ENCODE results near the gene MBP.

The MBP gene

DNA sequence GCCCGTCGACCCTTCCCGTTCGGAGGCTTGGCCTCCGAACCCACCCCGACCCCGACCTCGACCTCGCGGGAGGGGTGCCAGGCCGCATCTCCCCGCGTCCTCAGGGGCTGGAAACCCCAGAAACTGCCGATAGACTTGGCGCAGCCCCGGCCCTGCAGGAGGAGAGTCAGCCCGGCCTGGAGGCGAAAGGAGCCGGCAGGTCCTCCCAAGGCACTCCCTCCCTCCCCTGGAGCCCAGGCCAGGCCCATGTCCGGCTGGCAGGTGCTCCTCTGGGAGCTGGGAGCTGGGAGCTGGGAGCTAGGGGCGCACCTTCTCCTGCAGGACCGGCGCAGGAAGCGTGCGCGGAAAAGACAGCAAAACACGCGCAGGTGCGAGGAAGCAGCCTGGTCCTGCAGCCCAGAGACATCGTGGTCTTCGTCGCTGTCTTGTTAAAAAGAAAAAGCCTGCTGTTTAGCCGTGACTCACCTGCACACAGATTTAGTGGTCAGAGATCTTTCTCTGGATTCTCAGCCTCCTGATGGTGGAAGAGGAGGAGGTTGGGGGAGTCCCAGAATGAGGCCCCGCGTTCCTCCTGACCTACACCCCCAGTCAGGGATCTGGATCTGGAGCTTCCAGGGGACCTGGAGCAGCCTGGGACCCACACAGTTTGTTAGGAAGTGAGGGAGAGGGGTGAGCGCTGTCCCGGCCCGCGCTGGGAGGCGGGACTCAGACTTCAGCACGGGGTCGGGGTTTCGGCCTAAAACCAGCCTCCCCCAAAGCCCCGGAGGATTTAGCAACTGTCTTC is 660 bp upstream of the MBP start:
- WGBS, 2 experiments (ENCODE audit: insufficient coverage in 2 of 2), result 9 to 18% methylated on average over 32 to 35 of the region's 44 CpGs
- Histone ChIP-seq H3K4me1 (ENCODE audit: control insufficient read depth, insufficient read depth, low read length, poor library complexity, severe bottlenecking) (peaks cover 5% of the 10 kb centered on the region), H3K36me3 (ENCODE audit: control insufficient read depth, insufficient read depth, low read length) (no peaks in the 10 kb centered on the region), H3K9me3 (ENCODE audit: control insufficient read depth, low read length) (no peaks in the 10 kb centered on the region), H3K4me3 (ENCODE audit: extremely low read depth, insufficient read depth, low read length, poor library complexity, severe bottlenecking) (peak overlapping the region; percentile 48), H3K27ac (ENCODE audit: low read depth, low read length, severe bottlenecking) (no peak overlapping the region)

DNA sequence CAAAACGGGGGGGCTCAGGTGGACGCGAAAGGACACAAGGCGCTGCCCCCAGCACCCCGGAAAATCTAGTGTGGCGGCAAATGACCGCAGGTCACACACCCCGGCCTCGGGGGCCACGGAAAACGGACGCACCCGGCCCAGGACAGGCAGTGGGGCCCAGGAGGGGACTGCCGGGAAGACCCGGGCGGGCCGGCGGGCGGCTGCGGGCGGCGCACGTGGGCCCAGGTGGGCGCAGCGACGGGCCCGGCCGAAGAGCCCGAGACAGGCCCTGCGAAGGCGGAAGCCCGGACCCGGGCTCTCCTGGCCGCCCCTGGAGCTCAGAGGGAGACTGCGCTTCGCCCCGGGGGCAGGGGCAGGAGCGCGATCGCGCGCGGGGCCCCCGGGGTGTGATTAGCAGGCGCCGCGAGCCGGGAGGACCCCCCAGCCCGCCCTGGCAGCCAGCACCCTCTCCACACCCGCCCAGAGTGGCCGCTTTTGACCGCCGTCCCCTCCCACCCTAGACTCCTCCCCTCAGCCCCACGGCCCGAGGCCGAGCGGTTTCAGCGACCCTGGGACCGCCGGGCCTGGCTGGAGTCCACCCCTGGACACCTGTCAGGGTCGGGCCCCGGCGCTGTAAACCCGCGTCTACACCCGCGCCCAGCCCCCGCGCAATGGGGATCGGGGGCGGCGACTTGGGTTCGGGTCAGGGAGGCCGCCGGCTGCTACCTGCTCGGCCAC is 773 bp downstream of the MBP start:
- Histone ChIP-seq H3K36me3 (ENCODE audit: control insufficient read depth, insufficient read depth, low read length) (no peaks in the 10 kb centered on the region), H3K4me1 (ENCODE audit: control insufficient read depth, insufficient read depth, low read length, poor library complexity, severe bottlenecking) (peaks cover 5% of the 10 kb centered on the region), H3K27ac (ENCODE audit: low read depth, low read length, severe bottlenecking) (no peak overlapping the region), H3K9me3 (ENCODE audit: control insufficient read depth, low read length) (no peaks in the 10 kb centered on the region), H3K4me3 (ENCODE audit: extremely low read depth, insufficient read depth, low read length, poor library complexity, severe bottlenecking) (peak overlapping the region; percentile 48)
- WGBS, 2 experiments (ENCODE audit: insufficient coverage in 2 of 2), result 1% methylated on average over 46 to 62 of the region's 76 CpGs

DNA sequence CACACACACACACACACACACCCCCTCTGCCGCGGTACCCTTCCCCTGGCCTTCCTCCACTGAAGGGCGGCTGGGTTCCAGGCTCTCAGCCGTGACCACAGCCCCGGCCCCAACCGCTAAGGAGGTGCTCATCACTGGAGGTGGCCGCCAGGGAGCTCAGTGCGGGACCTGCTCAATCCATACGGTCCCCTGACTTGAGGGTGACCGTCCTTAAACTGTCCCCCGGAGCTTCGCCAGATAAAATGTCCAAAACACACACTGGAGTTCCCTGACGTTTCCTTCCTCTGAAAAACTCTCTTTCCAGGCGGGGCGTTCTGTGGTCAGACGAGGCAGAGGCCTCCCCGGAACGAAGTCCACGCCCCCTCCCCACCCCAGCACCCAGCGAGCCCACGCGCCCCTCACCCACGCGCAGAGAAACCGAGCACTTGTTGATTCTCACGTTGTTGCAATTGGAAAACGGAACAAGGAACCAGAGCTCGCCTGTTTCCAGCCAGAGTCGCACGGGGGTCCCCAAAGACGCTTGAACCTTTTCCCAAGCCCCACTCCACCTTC is 1.4 kb downstream of the MBP start:
- no peaks in the 10 kb centered on the region for H3K9me3 ChIP-seq (ENCODE audit: control insufficient read depth, low read length)
- H3K4me1 ChIP-seq (ENCODE audit: control insufficient read depth, insufficient read depth, low read length, poor library complexity, severe bottlenecking), result peaks cover 5% of the 10 kb centered on the region
- H3K4me3 ChIP-seq (ENCODE audit: extremely low read depth, insufficient read depth, low read length, poor library complexity, severe bottlenecking), result peak overlapping the region; percentile 48
- H3K27ac ChIP-seq (ENCODE audit: low read depth, low read length, severe bottlenecking), result no peak overlapping the region
- no peaks in the 10 kb centered on the region for H3K36me3 ChIP-seq (ENCODE audit: control insufficient read depth, insufficient read depth, low read length)
- 17 to 25% methylated on average over 18 to 30 of the region's 31 CpGs for WGBS, 2 experiments (ENCODE audit: insufficient coverage in 2 of 2)

DNA sequence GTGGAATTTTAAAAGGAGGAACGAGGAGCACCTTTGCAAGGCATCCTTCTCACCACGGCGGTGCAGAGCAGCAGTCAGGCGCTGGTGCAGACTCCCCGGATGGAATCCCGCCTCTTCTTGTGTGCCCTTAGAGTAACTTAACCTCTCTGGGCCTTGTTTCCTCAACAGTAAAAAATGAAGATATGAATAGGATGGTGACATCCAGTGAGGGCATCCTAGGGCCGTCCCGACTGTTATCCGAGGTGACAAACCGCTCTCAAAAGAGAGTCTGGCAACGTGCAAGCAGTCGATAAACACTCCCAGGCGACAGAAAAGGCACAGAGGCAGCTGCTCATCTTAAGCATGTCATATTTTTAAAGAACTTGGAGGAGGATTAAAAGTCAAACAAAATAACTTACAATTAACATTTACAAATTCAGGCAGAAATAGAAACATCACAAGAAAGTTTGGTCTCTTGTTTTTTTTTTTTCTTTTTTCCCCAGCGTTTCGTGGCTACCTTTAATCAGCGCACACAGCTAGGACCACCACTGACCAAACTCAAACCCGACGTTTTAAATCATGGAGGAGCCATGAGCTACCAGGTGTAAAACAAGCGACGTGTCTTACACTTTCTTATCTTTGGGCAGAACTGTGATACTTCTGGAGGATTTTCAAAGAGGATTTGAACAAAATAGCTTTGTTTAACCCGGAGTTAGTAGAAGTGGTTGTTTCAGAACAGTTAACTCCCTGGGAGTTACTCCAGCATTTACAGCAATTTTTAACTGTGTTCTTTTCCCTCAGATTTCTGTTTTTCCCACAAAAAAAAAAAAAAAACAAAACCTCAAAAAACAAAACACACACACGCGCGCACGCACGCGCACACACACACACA is 2.1 kb downstream of the MBP start:
- Histone ChIP-seq H3K4me3 (ENCODE audit: extremely low read depth, insufficient read depth, low read length, poor library complexity, severe bottlenecking) (no peak overlapping the region), H3K27ac (ENCODE audit: low read depth, low read length, severe bottlenecking) (no peak overlapping the region)

DNA sequence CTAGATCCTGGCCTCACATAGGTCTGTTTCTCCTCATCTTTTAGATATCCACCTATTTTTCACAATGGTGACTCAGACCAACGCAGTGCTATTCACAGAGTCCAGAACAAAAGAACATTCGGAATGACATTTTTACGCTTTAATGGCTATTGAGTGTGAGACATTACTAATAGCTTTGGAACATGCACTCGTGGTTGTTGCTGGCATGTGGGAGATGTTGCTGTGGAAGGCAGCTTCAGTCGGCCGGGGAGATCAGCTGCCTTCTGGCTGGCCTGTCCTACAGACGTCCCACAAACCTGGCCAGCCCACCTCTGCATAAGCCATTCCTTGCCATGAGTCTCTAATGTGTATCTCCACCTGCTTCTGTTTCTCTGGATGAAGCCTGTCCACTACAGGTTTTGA is 3.4 kb downstream of the MBP start:
- Histone ChIP-seq H3K36me3 (ENCODE audit: control insufficient read depth, insufficient read depth, low read length) (no peaks in the 10 kb centered on the region), H3K4me1 (ENCODE audit: control insufficient read depth, insufficient read depth, low read length, poor library complexity, severe bottlenecking) (peaks cover 15% of the 10 kb centered on the region), H3K9me3 (ENCODE audit: control insufficient read depth, low read length) (no peaks in the 10 kb centered on the region), H3K27ac (ENCODE audit: low read depth, low read length, severe bottlenecking) (no peak overlapping the region), H3K4me3 (ENCODE audit: extremely low read depth, insufficient read depth, low read length, poor library complexity, severe bottlenecking) (no peak overlapping the region)
- 71 to 83% methylated on average over 4 to 6 of the region's 7 CpGs for WGBS, 2 experiments (ENCODE audit: insufficient coverage in 2 of 2)

More for the DNA sequence above, 2.1 kb downstream of the MBP start:
- WGBS, 2 experiments (ENCODE audit: insufficient coverage in 2 of 2), result 87 to 91% methylated on average over 16 of the region's 27 CpGs
- Histone ChIP-seq H3K4me1 (ENCODE audit: control insufficient read depth, insufficient read depth, low read length, poor library complexity, severe bottlenecking) (peaks cover 5% of the 10 kb centered on the region), H3K9me3 (ENCODE audit: control insufficient read depth, low read length) (no peaks in the 10 kb centered on the region), H3K36me3 (ENCODE audit: control insufficient read depth, insufficient read depth, low read length) (no peaks in the 10 kb centered on the region)

DNA sequence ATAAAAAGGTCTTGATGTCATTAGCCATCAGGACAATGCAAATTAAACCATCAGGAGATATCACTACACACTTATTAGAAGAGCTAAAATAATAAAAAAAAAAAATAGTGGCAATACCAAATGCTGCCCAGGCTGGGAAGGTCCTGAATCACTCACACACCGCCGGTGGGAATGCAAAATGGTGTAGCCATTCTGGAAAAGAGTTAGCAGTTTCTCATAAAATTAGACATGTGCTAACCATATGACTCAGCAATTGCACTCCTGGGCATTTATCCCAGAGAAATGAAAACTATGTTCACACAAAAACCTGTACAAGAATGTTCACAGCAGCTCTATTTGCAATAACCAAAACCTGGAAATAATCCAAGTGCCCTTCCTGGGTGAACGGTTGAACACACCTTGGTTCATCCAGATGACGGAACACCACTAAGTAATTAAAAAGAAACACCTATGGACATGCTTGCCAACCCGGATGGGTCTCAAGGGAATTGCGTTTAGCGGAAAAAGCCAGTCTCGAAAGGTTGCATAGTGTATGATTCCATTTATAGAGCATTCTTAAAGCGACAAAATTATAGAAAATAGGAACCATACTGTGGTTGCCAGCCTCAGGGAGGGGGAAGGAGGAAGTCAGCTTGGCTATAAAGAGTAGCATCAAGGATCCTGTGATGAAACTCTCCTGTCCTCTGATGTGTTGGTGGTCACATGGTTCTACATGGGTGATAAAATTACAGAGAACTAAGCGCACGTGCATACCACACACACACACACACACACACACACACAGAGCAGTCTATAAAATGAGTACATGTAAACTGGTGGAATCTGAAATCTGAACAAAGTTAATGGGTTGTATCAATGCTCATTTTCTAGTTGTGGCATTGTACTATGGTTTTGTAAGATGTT is 4.6 kb downstream of the MBP start:
- WGBS, 2 experiments (ENCODE audit: insufficient coverage in 2 of 2), result 95 to 100% methylated on average over 6 to 8 of the region's 11 CpGs
- peaks cover 15% of the 10 kb centered on the region for H3K4me1 ChIP-seq (ENCODE audit: control insufficient read depth, insufficient read depth, low read length, poor library complexity, severe bottlenecking)
- no peaks in the 10 kb centered on the region for H3K36me3 ChIP-seq (ENCODE audit: control insufficient read depth, insufficient read depth, low read length)
- H3K4me3 ChIP-seq (ENCODE audit: extremely low read depth, insufficient read depth, low read length, poor library complexity, severe bottlenecking), result no peak overlapping the region
- no peaks in the 10 kb centered on the region for H3K9me3 ChIP-seq (ENCODE audit: control insufficient read depth, low read length)
- H3K27ac ChIP-seq (ENCODE audit: low read depth, low read length, severe bottlenecking), result no peak overlapping the region

DNA sequence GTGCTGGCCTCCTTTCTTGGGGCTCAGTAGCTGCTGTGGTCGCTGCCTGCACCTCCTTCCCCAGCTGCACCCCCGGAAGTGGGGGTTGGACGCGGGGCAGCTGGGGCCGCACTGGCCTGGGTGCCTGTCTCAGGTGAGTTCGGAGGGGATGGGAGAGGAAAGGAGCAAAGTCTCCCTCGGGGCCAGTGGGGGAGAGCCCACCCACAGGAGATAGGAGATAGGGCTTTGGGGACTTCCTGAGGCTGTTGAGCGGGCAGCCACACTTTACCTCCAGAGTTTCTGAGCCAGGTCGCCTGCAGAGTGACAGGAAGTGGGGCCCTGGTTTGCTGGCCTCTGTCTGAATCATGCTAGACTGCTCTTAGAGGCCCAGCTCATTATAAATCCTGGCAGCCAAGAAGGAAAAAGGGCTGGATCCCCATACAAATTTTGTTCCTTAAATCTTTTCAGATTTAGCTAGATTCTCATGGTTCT is 8.1 kb downstream of the MBP start:
- Histone ChIP-seq H3K9me3 (ENCODE audit: control insufficient read depth, low read length) (no peaks in the 10 kb centered on the region), H3K4me1 (ENCODE audit: control insufficient read depth, insufficient read depth, low read length, poor library complexity, severe bottlenecking) (peaks cover 14% of the 10 kb centered on the region), H3K4me3 (ENCODE audit: extremely low read depth, insufficient read depth, low read length, poor library complexity, severe bottlenecking) (no peak overlapping the region), H3K36me3 (ENCODE audit: control insufficient read depth, insufficient read depth, low read length) (no peaks in the 10 kb centered on the region), H3K27ac (ENCODE audit: low read depth, low read length, severe bottlenecking) (no peak overlapping the region)
- 66 to 70% methylated on average over 6 of the region's 9 CpGs for WGBS, 2 experiments (ENCODE audit: insufficient coverage in 2 of 2)

DNA sequence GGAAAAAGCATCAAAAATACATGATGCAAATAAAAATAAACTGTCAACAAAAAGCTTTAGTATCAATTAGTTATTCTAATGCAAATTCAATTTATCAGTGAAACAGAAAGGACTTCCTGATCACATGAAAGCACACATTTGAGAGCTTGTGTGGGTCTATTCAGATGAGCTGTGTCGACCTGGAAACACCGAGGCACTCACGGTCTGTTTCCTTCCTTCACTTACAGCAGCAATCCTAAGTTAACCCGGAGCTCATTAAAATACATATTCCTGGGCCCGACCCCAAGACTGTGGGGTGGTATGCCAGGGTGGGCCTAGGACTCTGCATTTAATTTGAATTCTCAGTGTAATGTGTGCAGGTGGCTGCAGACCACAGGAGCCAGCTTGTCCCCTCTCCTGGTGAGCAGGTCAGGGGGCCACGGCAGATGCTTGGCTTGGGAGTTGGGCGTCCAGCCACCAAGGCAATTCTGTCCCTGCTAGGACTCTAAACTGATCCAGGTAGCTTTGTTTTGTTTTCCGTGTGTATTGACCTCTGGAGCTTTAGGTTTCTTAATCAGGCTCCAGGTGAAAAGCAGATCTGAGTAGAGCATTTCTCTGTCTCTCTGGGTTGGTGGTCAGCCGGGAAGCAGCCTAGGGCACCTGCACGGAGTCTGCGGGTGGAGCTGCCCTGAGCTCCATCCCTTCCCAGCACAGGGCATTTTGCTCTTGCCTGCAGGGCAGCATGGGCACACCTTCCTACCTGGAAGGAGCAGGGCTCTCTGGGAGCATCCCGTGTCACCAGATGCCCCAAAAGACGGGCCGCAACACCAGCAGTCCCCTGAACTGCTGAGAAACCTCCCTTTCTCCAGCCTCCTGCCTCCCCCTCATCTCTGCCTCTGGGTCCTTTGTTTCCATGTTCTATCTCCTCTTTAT is 9.0 kb downstream of the MBP start:
- H3K9me3 ChIP-seq (ENCODE audit: control insufficient read depth, low read length), result no peaks in the 10 kb centered on the region
- H3K27ac ChIP-seq (ENCODE audit: low read depth, low read length, severe bottlenecking), result no peak overlapping the region
- WGBS, 2 experiments (ENCODE audit: insufficient coverage in 2 of 2), result 86 to 89% methylated on average over 11 to 14 of the region's 14 CpGs
- H3K36me3 ChIP-seq (ENCODE audit: control insufficient read depth, insufficient read depth, low read length), result no peaks in the 10 kb centered on the region
- H3K4me1 ChIP-seq (ENCODE audit: control insufficient read depth, insufficient read depth, low read length, poor library complexity, severe bottlenecking), result peaks cover 10% of the 10 kb centered on the region
- no peak overlapping the region for H3K4me3 ChIP-seq (ENCODE audit: extremely low read depth, insufficient read depth, low read length, poor library complexity, severe bottlenecking)

DNA sequence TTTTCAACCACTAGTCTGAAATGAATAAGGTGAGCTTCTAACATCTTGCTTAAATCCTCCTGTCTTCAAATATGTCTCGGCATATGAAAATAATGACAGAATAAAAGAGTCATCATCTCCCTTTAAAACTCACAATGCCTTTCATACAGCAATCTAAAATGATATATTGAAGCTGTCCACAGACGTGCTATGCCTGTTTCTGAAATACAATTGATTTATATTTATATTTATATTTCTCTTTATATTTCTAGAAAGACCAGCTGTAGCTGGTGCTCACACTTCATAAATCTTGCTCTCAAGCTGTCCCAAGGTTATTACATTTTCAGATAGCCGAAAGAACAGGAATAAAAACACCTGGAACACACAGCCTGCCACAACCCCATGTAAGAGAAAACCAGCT is 11.1 kb downstream of the MBP start:
- Histone ChIP-seq H3K4me3 (ENCODE audit: extremely low read depth, insufficient read depth, low read length, poor library complexity, severe bottlenecking) (no peak overlapping the region), H3K9me3 (ENCODE audit: control insufficient read depth, low read length) (no peaks in the 10 kb centered on the region), H3K27ac (ENCODE audit: low read depth, low read length, severe bottlenecking) (no peak overlapping the region), H3K36me3 (ENCODE audit: control insufficient read depth, insufficient read depth, low read length) (no peaks in the 10 kb centered on the region), H3K4me1 (ENCODE audit: control insufficient read depth, insufficient read depth, low read length, poor library complexity, severe bottlenecking) (peaks cover 10% of the 10 kb centered on the region)
- WGBS, 2 experiments (ENCODE audit: insufficient coverage in 2 of 2), result no CpG with 5 or more reads among the region's 3 CpGs

Data from mesodermal cell (in vitro differentiated cells).